Suprapubic skin (tissue), 3 donors: ENCODE measurements around the gene POLR3A.

ENCODE experiments used
- EP300 ChIP-seq: sonication (generic); formaldehyde crosslinking; IDR thresholded peaks from one replicate; pipeline ENCODE4 v1.6.1; 2017; ENCODE audit warnings: antibody characterized with exemption
- POLR2A ChIP-seq, 2 donors: fragments of 450-650 bp; IDR thresholded peaks; one replicate each; pipeline ENCODE4 v1.6.1; 2017; ENCODE audit warnings: antibody characterized with exemption in 2 of 2, mild to moderate bottlenecking in 2 of 2, moderate library complexity in 2 of 2
- TF ChIP-seq, protein P1 (sequence below), 2 donors: fragments of 200-600 bp in 1 of 2; fragments of 450-650 bp in 1 of 2; sonication (generic) in 1 of 2; IDR thresholded peaks; one replicate each; pipeline ENCODE4 v1.5.1; 2016 to 2019; ENCODE audit warnings: antibody characterized with exemption in 2 of 2, mild to moderate bottlenecking in 1 of 2, moderate library complexity in 1 of 2

DNA sequence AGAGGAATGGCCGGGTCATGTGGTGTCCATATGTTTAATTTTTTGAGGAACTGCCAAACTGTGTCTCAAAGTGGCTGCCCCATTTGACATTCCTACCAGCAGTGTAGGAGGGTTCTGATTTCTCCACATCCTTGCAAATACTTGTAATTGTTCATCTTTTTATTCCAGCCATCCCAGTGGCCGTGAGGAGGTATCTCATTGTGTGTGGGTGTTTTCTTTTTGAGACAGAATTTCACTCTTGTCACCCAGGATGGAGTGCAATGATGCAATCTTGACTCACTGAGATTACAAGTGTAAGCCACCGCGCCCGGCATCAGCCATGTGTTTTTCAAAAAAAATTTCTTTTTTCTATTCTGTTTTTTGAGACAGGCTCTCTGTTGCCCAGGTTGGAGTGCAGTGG lies 64.0 kb downstream of the POLR3A start:
- TF ChIP-seq, protein P1, sequence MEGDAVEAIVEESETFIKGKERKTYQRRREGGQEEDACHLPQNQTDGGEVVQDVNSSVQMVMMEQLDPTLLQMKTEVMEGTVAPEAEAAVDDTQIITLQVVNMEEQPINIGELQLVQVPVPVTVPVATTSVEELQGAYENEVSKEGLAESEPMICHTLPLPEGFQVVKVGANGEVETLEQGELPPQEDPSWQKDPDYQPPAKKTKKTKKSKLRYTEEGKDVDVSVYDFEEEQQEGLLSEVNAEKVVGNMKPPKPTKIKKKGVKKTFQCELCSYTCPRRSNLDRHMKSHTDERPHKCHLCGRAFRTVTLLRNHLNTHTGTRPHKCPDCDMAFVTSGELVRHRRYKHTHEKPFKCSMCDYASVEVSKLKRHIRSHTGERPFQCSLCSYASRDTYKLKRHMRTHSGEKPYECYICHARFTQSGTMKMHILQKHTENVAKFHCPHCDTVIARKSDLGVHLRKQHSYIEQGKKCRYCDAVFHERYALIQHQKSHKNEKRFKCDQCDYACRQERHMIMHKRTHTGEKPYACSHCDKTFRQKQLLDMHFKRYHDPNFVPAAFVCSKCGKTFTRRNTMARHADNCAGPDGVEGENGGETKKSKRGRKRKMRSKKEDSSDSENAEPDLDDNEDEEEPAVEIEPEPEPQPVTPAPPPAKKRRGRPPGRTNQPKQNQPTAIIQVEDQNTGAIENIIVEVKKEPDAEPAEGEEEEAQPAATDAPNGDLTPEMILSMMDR (IDR thresholded peaks at IDR 0.05), result no peak
- TF ChIP-seq POLR2A (IDR thresholded peaks at IDR 0.05), result no peak
- TF ChIP-seq EP300, result no peak
